HL-60 (cell line): ENCODE results near the gene HINT1.

Experiments
- DNase-seq, 2 experiments: peaks; one replicate each; pipeline ENCODE4 v3.0.0-alpha.2; 2010 to 2020; ENCODE audit warnings: low read depth in 1 of 2, low spot score in 1 of 2
- H3K27ac ChIP-seq: fragments of 250-450 bp; sonication (Bioruptor Pico); replicated peaks from 2 replicates; pipeline ENCODE4 v1.5.1; 2020; ENCODE audit warnings: mild to moderate bottlenecking, moderate library complexity
- H3K27me3 ChIP-seq: fragments of 250-450 bp; sonication (Bioruptor Pico); 2 replicates; pipeline ENCODE4 v1.5.1; 2021; ENCODE audit warnings: mild to moderate bottlenecking, moderate library complexity; ENCODE audit not compliant: insufficient read depth, poor library complexity, severe bottlenecking
- H3K4me3 ChIP-seq: replicated peaks from 2 replicates; pipeline ENCODE4 v1.5.1; 2011; ENCODE audit warnings: mild to moderate bottlenecking, control low read depth, low read length; ENCODE audit not compliant: insufficient read depth
- GABPA ChIP-seq: IDR thresholded peaks from 2 replicates; pipeline ENCODE4 v1.6.1; 2012; ENCODE audit warnings: low read depth
- POLR2AphosphoS5 ChIP-seq: IDR thresholded peaks from 2 replicates; pipeline ENCODE4 v1.6.1; 2012; ENCODE audit warnings: low read depth
- SPI1 ChIP-seq: IDR thresholded peaks from 2 replicates; pipeline ENCODE4 v1.6.1; 2012; ENCODE audit warnings: low read depth, mild to moderate bottlenecking, borderline replicate concordance
- TF ChIP-seq, protein P1 (sequence below): IDR thresholded peaks from one replicate; pipeline ENCODE4 v1.5.1; 2011; ENCODE audit warnings: low read length, control low read depth, inconsistent platforms; ENCODE audit not compliant: insufficient read depth
- TF ChIP-seq, protein P2 (sequence below): IDR thresholded peaks from 2 replicates; pipeline ENCODE4 v1.6.1; 2012; ENCODE audit warnings: low read depth; ENCODE audit not compliant: insufficient replicate concordance

HINT1 gene

DNA sequence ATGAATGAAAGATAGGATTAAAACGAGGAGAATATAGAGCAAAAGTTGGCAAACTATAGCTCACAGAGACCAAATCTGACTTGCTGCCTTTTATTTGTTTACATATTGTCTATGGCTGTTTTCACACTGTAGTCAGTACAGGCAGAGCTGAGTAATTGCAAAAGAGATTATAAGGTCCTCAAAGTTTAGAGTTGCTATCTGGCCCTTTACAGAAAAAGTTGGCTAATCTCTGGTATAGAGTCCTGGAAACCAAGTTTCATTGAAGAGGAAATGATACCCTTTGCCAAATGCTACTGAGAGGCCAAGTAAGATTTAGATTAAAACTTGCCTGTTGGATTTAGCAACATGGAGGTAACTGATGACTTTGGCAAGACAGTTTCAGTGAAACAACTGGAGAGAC, 41.7 kb upstream of the HINT1 start:
- TF ChIP-seq GABPA: no peak
- no peak for TF ChIP-seq POLR2AphosphoS5
- TF ChIP-seq, protein P1, sequence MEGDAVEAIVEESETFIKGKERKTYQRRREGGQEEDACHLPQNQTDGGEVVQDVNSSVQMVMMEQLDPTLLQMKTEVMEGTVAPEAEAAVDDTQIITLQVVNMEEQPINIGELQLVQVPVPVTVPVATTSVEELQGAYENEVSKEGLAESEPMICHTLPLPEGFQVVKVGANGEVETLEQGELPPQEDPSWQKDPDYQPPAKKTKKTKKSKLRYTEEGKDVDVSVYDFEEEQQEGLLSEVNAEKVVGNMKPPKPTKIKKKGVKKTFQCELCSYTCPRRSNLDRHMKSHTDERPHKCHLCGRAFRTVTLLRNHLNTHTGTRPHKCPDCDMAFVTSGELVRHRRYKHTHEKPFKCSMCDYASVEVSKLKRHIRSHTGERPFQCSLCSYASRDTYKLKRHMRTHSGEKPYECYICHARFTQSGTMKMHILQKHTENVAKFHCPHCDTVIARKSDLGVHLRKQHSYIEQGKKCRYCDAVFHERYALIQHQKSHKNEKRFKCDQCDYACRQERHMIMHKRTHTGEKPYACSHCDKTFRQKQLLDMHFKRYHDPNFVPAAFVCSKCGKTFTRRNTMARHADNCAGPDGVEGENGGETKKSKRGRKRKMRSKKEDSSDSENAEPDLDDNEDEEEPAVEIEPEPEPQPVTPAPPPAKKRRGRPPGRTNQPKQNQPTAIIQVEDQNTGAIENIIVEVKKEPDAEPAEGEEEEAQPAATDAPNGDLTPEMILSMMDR: no peak
- no peak for TF ChIP-seq SPI1
- TF ChIP-seq, protein P2, sequence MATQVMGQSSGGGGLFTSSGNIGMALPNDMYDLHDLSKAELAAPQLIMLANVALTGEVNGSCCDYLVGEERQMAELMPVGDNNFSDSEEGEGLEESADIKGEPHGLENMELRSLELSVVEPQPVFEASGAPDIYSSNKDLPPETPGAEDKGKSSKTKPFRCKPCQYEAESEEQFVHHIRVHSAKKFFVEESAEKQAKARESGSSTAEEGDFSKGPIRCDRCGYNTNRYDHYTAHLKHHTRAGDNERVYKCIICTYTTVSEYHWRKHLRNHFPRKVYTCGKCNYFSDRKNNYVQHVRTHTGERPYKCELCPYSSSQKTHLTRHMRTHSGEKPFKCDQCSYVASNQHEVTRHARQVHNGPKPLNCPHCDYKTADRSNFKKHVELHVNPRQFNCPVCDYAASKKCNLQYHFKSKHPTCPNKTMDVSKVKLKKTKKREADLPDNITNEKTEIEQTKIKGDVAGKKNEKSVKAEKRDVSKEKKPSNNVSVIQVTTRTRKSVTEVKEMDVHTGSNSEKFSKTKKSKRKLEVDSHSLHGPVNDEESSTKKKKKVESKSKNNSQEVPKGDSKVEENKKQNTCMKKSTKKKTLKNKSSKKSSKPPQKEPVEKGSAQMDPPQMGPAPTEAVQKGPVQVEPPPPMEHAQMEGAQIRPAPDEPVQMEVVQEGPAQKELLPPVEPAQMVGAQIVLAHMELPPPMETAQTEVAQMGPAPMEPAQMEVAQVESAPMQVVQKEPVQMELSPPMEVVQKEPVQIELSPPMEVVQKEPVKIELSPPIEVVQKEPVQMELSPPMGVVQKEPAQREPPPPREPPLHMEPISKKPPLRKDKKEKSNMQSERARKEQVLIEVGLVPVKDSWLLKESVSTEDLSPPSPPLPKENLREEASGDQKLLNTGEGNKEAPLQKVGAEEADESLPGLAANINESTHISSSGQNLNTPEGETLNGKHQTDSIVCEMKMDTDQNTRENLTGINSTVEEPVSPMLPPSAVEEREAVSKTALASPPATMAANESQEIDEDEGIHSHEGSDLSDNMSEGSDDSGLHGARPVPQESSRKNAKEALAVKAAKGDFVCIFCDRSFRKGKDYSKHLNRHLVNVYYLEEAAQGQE: no peak
- no peaks in the 10 kb centered on the region for H3K27me3 ChIP-seq

DNA sequence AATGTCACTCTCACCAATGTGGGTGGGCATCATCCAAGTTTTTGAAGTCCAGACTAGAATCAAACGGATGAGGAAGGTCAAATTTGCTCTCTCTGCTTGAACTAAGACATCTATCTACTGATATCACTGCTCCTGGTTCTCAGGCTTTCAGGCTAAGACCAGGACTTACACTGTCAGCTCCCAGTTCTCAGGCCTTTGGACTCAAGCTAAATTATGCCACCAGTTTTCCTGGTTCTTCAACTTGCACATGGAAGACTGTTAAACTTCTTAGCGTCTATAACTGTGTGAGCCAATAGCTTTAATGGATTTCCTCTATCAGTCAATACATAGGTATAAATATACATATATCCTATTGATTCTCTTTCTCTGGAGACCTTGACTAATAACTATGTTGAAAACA, 41.0 kb upstream of the HINT1 start:
- no peak overlapping the region for H3K4me3 ChIP-seq
- no peak overlapping the region for H3K27ac ChIP-seq
- DNase-seq: no peak
- no peaks in the 10 kb centered on the region for H3K27me3 ChIP-seq
- TF ChIP-seq GABPA (no peak), POLR2AphosphoS5 (no peak), SPI1 (no peak)
- TF ChIP-seq, protein P2: no peak
- TF ChIP-seq, protein P1: no peak

More for the DNA sequence above, 41.7 kb upstream of the HINT1 start:
- Histone ChIP-seq H3K27ac (0 out of 2 replicates have a peak overlapping the region, but pooled peaks have one; percentile 1), H3K4me3 (no peak overlapping the region)
- no peak for DNase-seq

- no peak for TF ChIP-seq POLR2AphosphoS5
- TF ChIP-seq, protein P2: no peak
- H3K27me3 ChIP-seq: no peaks in the 10 kb centered on the region
- no peak overlapping the region for H3K27ac ChIP-seq
- DNase-seq: no peak
- H3K4me3 ChIP-seq: no peak overlapping the region
These were observed 39.9 kb upstream of the HINT1 start for GRCh38 chr5:131204964-131205363.

DNA sequence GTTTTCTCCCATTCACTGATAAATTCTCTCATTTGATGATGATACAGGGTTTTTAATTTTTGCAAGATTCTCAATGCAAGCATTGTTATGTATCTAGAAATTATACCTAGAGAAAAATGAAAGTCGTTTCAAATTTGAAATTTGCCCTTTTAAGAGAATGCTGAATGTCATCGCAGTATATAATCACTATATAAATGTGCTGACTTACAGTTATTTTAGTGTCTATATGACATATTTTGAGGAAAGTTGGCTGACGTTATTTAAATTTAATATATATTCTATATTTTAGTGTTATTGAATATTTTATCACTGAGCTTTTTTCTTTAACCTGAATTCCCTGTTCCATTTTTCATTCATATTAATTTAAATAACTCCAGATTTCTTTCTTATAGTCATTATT, 35.5 kb upstream of the HINT1 start:
- no peak for TF ChIP-seq POLR2AphosphoS5

More for the DNA sequence above, 35.5 kb upstream of the HINT1 start:
- Histone ChIP-seq H3K27me3 (no peaks in the 10 kb centered on the region), H3K27ac (no peak overlapping the region), H3K4me3 (no peak overlapping the region)
- DNase-seq: no peak
